Small intestine (tissue), 7 donors: ENCODE results near the gene LGALS8. TPM values are rescaled to one million over a fixed set of nuclear protein-coding genes. Genes with fewer than 3 reads are reported as not detected.
"Not testable (repeated sequence)": the region's sequence is repeated elsewhere in the genome, so short reads cannot be mapped to it uniquely, and the experiment has no call there.

Experiments used
- DNase-seq, 2 donors: peaks; one replicate each; pipeline versions ENCODE4 v3.0.0 to v3.0.0-alpha.2; 2013
- FAIRE-seq: peaks from 2 replicates; lab custom pipeline; 2012; peaks lifted over from hg19 to GRCh38; lab: Jason Lieb, UNC
- H3K27ac ChIP-seq, 3 donors: one replicate each; pipeline ENCODE4 v1.5.1; 2013; ENCODE audit warnings: low read length in 2 of 3, mild to moderate bottlenecking in 2 of 3, control low read depth in 1 of 3, inconsistent platforms in 1 of 3, low read depth in 1 of 3, moderate library complexity in 1 of 3
- H3K27me3 ChIP-seq, 3 donors: one replicate each; pipeline ENCODE4 v1.6.1; 2013; ENCODE audit warnings: low read length in 3 of 3, inconsistent platforms in 1 of 3; ENCODE audit not compliant: control insufficient read depth in 3 of 3, insufficient read depth in 3 of 3
- H3K36me3 ChIP-seq, 3 donors: one replicate each; pipeline ENCODE4 v1.6.1; 2013; ENCODE audit warnings: low read length in 3 of 3, inconsistent platforms in 1 of 3, low read depth in 1 of 3, mild to moderate bottlenecking in 1 of 3, moderate library complexity in 1 of 3; ENCODE audit not compliant: control insufficient read depth in 3 of 3, insufficient read depth in 2 of 3
- H3K4me1 ChIP-seq, 3 donors: one replicate each; pipeline ENCODE4 v1.6.1; 2013; ENCODE audit warnings: low read length in 2 of 3, inconsistent platforms in 1 of 3, low read depth in 1 of 3, mild to moderate bottlenecking in 1 of 3, moderate library complexity in 1 of 3; ENCODE audit not compliant: control insufficient read depth in 3 of 3, insufficient read depth in 2 of 3
- H3K4me3 ChIP-seq, 3 donors: one replicate each; pipeline ENCODE4 v1.5.1; 2013; ENCODE audit warnings: low read length in 3 of 3, control low read depth in 1 of 3, inconsistent platforms in 1 of 3, low read depth in 1 of 3, mild to moderate bottlenecking in 1 of 3, moderate library complexity in 1 of 3
- H3K9me3 ChIP-seq, 2 donors: one replicate each; pipeline ENCODE4 v1.6.1; 2013; ENCODE audit warnings: low read depth in 1 of 2, low read length in 1 of 2; ENCODE audit not compliant: control insufficient read depth in 2 of 2, insufficient read depth in 1 of 2
- WGBS, 3 donors: extraction: QIAGEN DNeasy Blood & Tissue Kit; methylation state at CpG; one replicate each; pipeline ENCODE4 v1.1.7; 2013; 5-methylcytosine and 5-hydroxymethylcytosine counted together
- polyA plus RNA-seq, 4 donors: library from polyadenylated mRNA; stranded (reverse) in 3 of 4; unstranded in 1 of 4; fragments of 200-250 nt in 3 of 4; fragments of 120-200 nt in 1 of 4; gene quantifications; one replicate each; pipeline versions ENCODE4 v1.2.1 to v1.2.3, GENCODE V29; 2013
- donor health status: healthy with polysubstance abuse.
- donor health status: control.
- donor health status: control.
- donor health status: Bipolar disorder and iron deficiency.
- donor health status: healthy.

LGALS8 gene
- polyA plus RNA-seq, 4 donors, result 15.0 to 53.2 (median 18.0) TPM

GRCh38 chr1:236502972-236503639, 20.7 kb upstream of the LGALS8 start:
- FAIRE-seq (no peak), DNase-seq (peak; percentile 51 to 70)
- Histone ChIP-seq H3K4me3 (peak overlapping the region in 1 of 3 donors; percentile 20), H3K27me3 (no peaks in the 10 kb centered on the region), H3K4me1 (peaks cover 0 to 6% (median 0%) of the 10 kb centered on the region in 3 donors), H3K9me3 (no peaks in the 10 kb centered on the region), H3K27ac (peak overlapping the region in 2 of 3 donors; percentile 5 to 42), H3K36me3 (no peaks in the 10 kb centered on the region)
- 20 to 28% (median 21%) methylated on average over 15 of the region's 15 CpGs for WGBS, 3 donors

DNA sequence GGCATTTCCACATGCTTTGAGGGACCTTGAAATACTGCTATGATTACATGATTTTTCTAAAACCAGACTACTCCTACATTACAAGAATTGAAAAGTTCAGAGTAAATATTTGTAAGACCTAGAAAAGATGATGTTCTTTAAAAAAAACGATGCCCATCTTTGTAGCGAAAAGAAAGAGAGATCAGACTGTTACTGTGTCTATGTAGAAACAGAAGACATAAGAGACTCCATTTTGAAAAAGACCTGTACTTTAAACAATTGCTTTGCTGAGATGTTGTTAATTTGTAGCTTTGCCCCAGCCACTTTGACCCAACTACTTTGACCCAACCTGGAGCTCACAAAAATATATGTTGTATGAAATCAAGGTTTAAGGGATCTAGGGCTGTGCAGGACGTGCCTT, 19.4 kb upstream of the LGALS8 start:
- not testable (repeated sequence) for H3K27ac ChIP-seq, H3K4me3 ChIP-seq, H3K4me1 ChIP-seq, DNase-seq, H3K9me3 ChIP-seq, H3K27me3 ChIP-seq, FAIRE-seq, H3K36me3 ChIP-seq
- WGBS, 3 donors, result 89 to 96% (median 92%) methylated on average over 3 of the region's 3 CpGs

DNA sequence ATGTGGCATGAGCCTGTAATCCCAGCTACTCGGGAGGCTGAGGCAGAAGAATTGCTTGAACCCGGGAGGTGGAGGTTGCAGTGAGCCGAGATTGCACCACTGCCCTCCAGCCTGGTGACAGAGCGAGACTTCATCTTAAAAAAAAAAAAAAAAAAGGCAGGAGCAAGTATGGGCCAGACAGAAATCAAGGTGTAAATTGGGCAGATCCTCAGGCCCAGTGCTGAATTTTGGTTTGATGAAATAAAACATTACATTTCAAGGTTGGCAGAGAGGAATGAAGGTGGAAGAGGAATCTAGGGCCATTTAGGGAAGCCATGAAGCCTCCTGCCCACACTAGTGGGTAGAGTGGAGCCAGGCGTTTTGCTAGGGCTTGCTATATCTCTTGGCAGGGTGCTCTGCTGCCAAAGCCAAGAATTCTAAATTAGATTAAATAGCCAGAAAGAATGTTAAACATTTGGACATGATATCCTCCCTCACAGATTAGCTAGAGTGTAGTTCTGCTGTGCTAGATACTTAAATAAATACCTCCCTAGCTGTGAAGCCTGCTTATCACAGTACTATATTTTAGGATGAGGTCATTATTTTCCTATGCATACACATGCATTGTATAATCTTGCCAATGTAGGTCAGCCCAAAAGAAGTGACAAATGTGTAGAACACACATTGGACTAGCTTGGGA, 16.6 kb upstream of the LGALS8 start:
- H3K36me3 ChIP-seq, result no peaks in the 10 kb centered on the region
- no peak overlapping the region for H3K27ac ChIP-seq
- FAIRE-seq (no peak), DNase-seq (no peak)
- H3K4me3 ChIP-seq, result no peak overlapping the region
- no peaks in the 10 kb centered on the region for H3K27me3 ChIP-seq
- H3K9me3 ChIP-seq, result no peaks in the 10 kb centered on the region
- WGBS, 3 donors, result 71 to 85% (median 75%) methylated on average over 4 to 5 of the region's 5 CpGs
- peaks cover 2 to 16% (median 3%) of the 10 kb centered on the region in 3 donors for H3K4me1 ChIP-seq

GRCh38 chr1:236508593-236509027, 15.2 kb upstream of the LGALS8 start:
- H3K27ac ChIP-seq, result no peak overlapping the region
- no peaks in the 10 kb centered on the region for H3K27me3 ChIP-seq
- no peaks in the 10 kb centered on the region for H3K9me3 ChIP-seq
- 73 to 88% (median 73%) methylated on average over 6 of the region's 6 CpGs for WGBS, 3 donors
- no peak for DNase-seq
- H3K4me1 ChIP-seq, result peaks cover 2 to 10% (median 3%) of the 10 kb centered on the region in 3 donors
- no peak for FAIRE-seq
- no peak overlapping the region for H3K4me3 ChIP-seq
- no peaks in the 10 kb centered on the region for H3K36me3 ChIP-seq

DNA sequence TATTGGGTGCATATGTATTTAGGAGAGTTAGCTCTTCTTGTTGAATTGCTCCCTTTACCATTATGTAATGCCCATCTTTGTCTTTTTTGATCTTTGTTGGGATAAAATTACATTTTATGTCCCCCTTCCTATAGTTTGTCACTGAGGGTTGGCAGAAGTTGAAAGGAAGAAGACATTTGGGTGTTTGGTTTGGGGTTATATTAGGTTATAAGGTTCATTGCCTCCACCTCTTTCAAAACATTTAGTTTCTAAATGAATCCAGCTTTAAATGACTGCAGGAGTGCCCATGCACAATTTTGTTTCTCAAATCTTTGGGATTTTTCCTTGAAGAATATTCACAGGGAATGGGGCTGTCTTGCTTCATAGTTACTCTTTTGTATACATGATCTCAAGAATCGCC, 14.6 kb upstream of the LGALS8 start:
- H3K36me3 ChIP-seq, result no peaks in the 10 kb centered on the region
- WGBS, 3 donors, result 36 to 67% (median 41%) methylated on average over 1 of the region's 1 CpG
- H3K4me3 ChIP-seq, result no peak overlapping the region
- DNase-seq (no peak), FAIRE-seq (no peak)
- no peaks in the 10 kb centered on the region for H3K27me3 ChIP-seq
- H3K4me1 ChIP-seq, result peaks cover 2 to 10% (median 3%) of the 10 kb centered on the region in 3 donors
- no peaks in the 10 kb centered on the region for H3K9me3 ChIP-seq
- no peak overlapping the region for H3K27ac ChIP-seq

GRCh38 chr1:236509647-236510401, 14.0 kb upstream of the LGALS8 start:
- no peaks in the 10 kb centered on the region for H3K9me3 ChIP-seq
- DNase-seq, result peak; percentile 49 to 71
- H3K4me1 ChIP-seq, result peaks cover 2 to 10% (median 3%) of the 10 kb centered on the region in 3 donors
- FAIRE-seq, result no peak
- H3K27me3 ChIP-seq, result no peaks in the 10 kb centered on the region
- no peaks in the 10 kb centered on the region for H3K36me3 ChIP-seq
- no peak overlapping the region for H3K27ac ChIP-seq
- 24 to 70% (median 44%) methylated on average over 8 of the region's 8 CpGs for WGBS, 3 donors
- H3K4me3 ChIP-seq, result no peak overlapping the region

DNA sequence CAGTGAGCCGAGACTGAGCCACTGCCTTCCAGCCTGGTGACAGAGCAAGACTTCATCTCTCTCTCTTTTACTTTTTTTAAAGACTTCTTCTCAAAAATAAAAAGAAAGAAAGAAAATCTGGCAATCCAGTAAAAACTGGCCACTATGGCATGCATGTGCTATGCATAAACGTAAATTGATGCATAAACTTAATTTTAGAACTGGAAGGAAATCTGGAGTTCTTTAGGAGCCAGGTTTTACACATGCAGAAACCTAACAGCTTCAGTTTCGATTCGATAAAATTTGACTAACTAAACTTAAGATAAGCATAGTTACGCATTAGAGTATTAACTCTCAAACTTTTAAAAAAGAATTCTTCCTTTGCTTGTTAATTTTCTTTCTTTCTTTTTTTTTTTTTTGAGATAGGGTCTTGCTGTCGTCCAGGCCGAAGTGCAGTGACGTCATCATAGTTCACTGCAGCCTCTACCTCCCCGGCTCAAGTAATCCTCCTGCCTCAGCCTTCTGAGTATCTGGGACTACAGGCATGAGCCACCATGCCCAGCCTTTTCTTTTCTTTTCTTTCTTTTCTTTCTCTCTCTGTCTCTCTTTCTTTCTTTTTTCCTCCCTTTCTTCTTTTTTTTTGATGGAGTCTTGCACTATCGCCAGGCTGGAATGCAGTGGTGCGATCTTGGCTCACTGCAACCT, 11.9 kb upstream of the LGALS8 start:
- no peaks in the 10 kb centered on the region for H3K36me3 ChIP-seq
- WGBS, 3 donors, result 78 to 88% (median 79%) methylated on average over 11 of the region's 11 CpGs
- FAIRE-seq (no peak), DNase-seq (no peak)
- H3K27me3 ChIP-seq, result no peaks in the 10 kb centered on the region
- no peaks in the 10 kb centered on the region for H3K9me3 ChIP-seq
- H3K4me3 ChIP-seq, result no peak overlapping the region
- H3K4me1 ChIP-seq, result peaks cover 2 to 10% (median 3%) of the 10 kb centered on the region in 3 donors
- H3K27ac ChIP-seq, result no peak overlapping the region
